Dermis blood vessel endothelial cell (primary cell): Measurements from ENCODE around the gene CHMP5. TPM values are rescaled to one million over a fixed set of nuclear protein-coding genes. Genes with fewer than 3 reads are reported as not detected.
A peak's percentile ranks its signal among the peaks of the same experiment; 100 is the strongest.

Source experiments
- DNase-seq: peaks from one replicate; pipeline ENCODE4 v3.0.0; 2010
- total RNA-seq: library from RNA; depleted of rRNA; stranded (reverse); fragments of >200 nt; gene quantifications from 2 replicates; pipeline ENCODE4 v1.2.3, GENCODE V29; 2014

CHMP5 gene
- total RNA-seq, 1 donor from 2014 or later, result 116 TPM

DNA sequence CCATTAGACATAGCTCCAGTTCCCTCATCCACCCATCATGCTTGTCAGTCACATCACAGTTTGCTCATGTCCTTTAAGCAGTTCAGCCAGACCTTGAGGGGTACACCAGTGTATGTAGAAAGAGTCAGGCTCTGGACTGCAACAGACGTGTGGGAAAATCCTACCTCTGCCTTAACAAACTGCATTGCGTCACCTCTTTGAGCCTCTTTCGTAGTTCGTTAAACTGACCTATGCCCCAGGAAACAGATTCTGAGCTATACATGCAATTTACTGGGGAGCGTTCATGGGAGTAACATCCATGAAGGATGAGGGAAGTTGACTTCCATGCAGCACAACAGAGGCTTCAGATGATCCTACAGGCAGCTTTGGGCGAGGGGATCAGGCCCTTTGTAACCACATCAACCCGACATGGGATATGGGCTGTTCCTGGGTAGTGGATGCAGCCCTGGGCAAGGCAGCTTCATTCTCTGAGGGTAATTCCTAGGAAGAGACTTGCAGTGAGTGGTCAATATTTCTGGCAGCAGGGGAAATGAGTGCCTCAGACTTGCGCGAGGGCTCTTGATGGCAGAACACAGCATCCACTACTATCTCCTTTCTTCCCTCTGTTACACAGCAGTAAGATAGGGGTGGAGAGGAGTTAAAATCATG, 20.6 kb upstream of the CHMP5 start:
- no peak for DNase-seq

DNA sequence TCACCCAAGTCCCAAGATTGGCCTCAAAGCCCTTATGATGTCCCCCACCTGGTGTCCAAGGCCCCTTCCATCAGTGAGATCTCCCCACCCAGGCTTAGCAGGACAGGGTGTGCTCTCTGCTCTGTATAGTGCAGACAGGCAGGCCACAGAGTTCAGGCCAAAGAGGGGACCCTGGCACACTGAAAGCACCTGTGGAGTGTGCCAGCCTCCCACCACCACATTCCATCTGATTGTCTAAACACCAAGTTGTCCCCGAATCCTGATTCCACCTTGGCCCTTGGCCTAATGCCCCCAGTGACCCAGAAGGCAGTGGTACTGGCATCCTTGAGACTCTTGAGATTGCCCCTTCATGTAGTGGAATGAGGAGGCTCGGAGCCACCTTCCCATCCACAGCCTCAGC, 19.5 kb upstream of the CHMP5 start:
- DNase-seq, result no peak

DNA sequence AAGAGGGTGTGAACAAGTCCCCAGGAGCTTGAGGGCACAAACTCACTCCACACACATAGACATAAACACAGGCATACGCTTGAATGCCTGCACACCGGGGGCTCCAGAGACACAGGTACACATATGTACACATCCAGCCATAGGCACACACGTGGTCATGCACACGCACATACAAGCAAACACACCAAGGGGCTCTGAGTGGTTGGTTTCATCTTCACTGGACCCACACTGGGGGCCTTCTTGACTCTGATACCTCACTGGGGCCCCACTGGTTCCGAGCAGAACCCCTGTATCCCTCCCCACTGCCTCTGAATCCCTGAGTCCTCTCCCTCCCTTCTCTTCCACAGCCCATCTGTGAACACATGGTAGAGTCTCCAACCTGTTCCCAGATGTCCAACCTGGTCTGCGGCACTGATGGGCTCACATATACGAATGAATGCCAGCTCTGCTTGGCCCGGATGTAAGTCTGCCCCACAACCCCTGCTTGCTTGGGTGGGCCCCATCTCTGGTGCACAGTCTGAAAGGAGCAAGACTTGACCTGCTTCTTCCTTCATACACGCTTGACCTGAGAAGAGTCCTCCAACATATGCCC, 18.5 kb upstream of the CHMP5 start:
- no peak for DNase-seq

DNA sequence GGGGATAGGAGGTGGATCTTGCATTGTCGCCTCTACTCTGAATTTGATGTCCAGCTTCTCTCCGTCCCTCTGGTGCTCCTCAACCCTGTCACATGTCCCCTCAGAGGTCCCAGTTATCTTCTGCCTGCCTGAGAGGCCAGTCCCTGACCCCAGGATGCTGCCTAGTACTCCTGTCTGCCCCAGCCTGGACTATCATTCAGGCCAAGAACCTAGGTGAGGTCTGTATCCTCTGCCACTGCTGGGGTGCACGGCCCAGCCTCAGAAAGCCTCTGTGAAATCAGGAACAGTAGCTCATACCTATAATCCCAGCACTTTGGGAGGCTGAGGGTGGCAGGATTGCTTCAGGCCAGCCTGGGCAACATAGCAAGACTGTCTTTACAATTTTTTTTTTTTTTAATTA, 16.2 kb upstream of the CHMP5 start:
- DNase-seq, result no peak

DNA sequence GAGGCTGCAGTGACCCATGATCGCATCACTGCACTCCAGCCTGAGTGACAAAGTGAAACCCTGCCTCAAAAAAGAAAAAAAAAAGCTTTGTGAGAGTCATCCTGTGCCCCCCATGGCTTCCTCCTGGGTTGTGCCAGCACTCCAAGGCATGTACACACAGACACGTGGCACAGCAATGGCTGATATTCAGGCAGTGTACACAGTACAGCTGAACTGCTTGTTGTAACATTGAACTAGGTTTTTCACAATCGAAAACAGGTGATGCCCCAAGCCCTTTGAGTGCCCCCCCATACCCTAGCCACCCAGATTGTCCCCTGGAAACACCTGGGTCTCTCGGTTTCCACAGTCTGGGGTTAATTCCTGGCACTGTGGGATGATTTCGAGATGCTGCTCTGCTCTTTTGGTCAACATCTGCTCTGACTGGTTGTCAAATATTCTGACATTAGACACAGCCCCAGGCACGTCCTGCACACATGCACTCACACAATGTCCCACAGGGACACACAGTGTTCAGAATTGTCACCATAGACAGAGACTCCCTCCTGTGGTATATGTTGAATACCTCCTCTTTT, 15.7 kb upstream of the CHMP5 start:
- DNase-seq, result no peak

DNA sequence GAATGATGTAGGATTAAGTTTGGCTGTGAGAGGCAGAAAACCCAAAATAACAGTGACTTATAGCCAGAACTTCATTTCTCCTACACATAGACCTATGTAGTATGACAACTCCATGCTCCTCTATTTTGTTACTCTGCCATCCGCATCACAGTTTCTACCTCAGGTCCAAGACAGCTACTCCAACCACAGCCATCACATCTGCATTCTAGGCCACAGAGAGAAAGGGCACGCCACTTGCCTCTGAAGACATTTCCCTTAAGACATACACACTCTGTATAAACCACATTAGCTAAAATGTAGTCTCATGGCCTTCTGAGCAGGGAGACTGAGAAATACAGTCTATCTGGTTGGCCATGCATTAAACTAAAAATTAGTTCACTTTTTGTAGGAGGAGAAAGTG, 14.9 kb upstream of the CHMP5 start:
- DNase-seq, result no peak

DNA sequence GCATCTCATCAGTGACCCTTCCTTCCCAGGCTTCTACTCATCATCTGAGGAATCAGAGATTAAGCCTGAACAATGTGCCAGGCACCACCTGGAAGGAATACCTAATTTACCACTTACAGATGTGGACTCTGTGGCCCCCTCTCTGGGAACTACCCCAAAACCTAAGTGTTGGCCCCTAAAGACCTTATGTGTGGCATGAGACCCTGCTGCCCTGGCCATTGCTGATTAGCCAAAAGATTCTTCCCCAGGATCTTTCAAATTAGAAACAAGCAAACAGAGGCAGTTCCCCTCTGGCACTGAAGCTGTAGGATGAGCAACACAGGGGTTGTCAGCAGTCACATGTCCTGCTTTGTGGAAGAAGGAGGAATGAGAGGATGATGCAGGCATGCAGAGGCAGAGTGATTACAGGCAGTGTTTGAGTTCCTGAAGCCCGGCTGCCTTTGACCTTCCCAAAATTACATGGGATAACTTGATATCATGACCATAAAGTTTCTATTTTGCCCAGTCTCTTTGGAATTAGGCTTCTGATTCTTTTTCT, 14.3 kb upstream of the CHMP5 start:
- no peak for DNase-seq

DNA sequence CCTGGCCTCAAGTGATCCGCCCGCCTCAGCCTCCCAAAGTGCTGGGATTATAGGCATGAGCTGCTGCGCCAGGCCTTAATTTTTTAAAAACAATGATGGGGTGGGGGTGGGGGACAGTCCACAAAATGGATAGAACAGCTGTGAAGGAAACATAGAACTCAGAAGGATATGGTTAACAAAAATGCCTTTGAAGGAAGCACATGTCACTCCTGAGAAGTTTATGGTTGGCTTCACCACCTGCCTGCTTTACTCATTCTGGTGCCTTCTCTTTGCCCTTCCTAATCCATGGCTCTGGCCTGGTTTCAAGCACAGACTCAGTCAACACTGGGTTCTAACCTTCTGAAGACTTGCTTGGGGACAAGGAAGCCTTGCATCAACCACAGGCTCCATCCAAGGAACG, 10.6 kb upstream of the CHMP5 start:
- DNase-seq, result no peak

DNA sequence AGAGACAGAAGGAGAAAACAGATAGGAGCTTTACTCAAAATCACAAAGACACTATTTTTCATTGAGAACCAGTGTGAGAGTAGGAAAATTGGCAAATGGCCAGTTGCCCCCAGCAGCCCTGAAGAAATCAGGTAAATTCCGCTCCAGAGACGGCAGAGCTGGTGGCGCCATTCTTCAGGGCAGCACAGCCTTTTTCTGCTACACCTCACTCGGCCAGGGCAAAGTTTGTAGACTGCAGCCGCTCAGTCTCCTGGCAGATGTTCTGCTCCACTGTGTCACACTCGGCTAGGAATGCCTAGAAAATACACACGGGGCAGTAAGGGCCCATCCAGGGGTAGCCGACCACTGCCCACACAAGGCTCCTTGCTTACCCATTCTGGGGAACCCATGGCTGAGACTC, 9.8 kb upstream of the CHMP5 start:
- no peak for DNase-seq

DNA sequence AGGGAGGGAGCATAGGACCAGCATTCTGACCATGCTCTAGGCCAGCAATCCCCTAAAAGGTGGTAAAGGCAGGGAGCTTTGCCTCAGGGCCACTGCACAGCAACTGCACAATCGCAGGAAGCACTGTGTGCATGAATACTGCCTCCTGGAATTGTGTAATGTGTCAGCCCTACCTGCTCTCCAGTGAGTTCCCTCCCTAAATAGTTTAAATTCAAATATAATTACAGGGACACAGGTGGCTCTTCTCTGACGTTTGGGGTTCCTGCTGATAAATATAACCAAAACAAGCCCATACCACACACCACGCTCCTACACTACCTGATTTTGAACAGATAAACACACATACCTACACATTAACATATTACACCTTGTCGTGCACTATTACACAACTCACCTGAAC, 9.4 kb upstream of the CHMP5 start:
- no peak for DNase-seq

DNA sequence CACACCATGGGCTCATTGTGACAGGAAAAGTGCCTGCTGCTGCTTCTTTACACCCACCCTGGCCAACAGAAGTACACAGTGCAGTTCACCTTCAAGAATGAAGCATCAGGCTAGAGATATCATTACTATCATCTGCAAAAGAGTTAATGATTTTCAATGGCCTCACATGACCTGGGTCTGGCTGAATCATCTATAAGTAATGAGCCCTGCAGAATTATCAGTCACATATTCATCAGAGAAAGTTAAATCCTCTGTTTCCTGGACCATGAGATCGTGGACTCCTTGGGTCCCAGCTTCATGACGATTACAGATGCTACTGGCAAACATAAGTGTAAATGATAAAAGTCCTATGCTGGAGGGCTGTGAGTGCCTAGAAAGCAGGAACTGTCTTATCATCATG, 8.6 kb upstream of the CHMP5 start:
- DNase-seq, result no peak

DNA sequence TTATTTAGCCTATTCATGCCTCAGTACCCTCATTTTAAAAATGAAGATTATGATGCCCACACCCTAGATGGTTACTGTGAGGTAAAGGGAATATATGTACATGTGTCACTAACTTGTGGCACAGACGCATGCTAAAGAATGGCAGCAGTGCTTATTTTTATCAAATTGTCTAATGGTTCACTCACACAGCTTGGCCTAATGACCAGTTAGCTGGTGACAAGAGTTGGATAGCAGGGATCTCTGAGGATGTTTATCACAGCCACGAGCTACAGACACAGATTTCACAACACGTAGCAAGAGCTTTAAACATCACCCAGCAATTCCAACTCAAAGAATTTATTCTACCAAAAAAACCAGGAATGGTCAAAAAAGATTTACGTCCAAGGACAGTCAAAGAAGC, 7.6 kb upstream of the CHMP5 start:
- DNase-seq, result no peak

DNA sequence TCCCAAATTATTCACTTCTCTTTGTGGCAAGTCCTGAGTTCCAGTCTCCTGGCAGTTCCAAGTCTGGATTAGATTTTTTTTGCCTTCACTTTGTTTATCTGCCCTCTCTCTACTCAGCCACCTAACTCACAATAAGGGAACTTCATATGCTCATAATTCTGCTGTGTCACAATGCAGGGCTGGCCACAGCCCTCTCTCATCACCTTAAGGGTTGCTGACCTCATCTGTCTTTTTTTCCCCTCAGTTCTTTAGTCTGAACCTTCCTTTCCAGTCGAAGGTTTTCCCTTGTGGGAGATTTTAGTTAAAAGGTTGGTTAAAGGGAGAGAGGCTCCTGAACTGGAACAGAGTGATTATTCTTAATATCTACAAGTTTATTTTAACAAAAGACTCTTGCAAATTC, 4.5 kb upstream of the CHMP5 start:
- DNase-seq, result no peak

DNA sequence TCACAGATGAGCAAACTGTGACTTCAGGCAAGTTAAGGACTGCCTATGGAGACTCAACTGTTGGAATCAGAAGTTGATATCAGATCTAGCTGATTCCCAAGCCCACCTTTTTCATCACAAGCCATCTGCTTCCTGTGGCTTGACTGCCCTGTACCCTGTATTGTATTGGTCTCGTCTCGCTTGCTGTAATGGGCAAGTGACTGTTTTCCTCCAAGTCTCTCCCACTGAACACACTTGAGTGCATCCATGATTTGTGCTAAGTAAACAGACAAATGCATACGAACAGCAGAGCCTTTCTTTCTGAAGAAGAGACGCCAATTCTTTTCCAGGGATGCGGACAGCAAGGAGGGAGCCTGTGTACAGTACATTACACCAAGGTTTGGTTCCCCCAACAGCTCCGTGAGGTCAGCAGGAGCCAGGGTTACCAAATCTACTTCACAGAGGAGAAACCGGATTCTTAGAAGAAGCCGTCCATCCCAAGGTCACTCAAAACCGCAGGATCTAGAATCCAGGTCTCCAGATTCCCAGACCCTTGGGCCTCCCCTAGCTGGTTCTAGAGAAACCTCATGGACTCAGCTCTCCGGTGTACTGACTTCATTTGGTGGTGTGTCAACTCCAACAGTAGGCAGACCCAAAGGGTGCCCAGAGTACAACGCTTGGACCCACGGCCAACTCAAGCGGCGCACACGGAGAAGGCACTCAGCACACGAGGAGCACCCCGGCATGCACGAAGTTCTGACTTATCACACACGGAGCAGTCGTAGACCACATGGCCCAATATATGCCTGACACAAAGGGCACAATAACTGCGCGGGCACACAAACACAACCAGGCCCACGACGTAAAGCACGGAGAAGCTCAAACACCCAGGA, 1.5 kb upstream of the CHMP5 start:
- peak; percentile 74 for DNase-seq

DNA sequence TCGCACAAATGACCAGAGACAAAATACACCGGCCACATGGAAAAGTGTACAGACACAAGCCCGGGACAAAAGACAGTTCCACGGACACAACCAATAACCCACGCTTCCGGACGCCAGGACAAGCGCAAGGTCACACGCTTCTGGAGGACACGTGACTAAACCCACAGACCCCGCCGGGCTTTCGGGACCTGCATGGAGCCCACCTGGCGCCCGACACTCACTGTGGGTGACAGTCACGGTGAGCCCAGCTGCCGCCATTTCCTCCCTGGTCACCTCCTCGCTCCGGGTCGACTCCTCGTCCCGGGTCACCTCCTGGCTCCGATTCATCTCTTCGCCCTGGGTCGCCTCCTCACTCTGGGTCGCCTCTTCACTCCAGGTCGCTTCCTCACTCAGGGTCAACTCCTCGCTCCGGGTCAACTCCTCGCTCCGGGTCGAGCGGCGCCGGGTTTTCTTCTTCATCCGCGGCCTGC, 811 bp upstream of the CHMP5 start:
- DNase-seq, result no peak

DNA sequence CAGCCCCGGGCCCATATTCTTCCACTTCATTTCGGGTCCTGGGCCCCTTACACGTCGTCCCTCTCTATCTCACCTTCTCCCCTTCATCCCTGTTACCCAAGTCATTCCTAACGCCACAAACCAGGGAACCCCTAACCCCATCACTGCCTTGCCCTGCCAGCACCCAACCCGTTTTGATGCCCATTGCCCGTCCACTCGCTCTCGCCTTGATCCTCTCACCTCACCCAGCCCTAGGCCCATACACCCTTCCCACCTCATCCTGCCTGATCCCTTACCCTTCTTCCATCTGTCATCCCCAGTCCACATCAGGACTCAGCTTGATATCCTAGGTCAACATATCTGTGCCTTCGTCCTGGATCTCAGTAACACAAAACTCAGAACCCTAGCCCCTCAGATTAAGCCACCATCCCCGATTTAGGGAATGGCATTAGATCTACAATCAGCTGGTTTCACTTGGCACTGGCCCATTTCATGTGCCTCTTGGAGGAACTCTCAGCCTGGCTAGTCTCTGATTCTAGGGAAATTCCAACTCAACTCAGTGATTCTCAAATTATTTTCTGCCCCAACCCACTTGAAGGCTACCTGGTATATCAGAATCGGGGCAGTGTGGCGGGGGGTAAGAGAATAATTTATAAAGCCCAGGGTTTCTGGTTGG, 489 bp downstream of the CHMP5 start:
- peak; percentile 17 for DNase-seq

DNA sequence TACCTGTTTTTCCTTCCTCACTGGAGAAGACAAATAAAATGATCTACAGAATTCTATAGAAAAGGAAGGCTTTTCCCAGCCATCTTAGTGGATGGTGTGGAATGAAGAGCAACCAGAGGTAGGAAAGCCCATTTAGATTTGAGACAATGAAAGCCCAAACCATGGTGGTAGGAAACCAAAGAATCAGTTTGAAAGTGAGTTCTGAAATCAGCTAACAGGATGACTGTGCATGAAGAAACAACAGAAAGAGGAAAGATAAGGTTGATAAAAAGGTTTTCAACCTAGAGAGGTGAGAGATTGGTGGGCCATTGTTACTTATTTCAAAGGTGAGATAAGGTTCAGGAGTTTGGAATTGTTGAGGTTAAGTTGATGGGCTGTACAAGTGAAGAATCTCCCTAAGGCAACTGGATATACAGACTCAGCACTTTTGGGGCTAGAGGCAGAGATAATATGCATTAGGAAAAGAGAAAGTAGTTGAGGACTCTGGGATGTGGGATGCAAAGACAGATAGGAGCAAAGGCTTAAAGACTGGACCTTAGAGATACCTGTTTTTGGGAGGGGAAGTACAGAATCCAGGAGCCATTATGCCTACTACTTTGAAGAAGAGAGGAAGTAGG, 2.4 kb downstream of the CHMP5 start:
- DNase-seq, result no peak

DNA sequence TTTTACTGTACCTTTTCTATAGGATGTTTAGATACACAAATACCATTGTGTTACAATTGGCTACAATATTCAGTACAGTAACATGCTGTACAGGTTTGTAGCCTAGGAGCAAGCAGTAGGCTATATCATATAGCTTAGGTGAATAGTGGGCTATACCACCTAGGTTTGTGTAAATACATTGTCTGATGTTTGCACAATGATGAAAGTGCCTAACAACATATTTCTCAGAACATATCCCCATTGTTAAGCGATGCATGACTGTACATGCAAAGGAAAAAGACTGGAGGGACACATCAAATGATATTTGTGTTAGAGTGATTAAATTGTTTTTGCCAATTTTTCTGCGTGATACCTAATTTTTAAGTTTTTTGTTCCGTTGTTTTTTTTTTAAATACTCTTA, 5.3 kb downstream of the CHMP5 start:
- no peak for DNase-seq

DNA sequence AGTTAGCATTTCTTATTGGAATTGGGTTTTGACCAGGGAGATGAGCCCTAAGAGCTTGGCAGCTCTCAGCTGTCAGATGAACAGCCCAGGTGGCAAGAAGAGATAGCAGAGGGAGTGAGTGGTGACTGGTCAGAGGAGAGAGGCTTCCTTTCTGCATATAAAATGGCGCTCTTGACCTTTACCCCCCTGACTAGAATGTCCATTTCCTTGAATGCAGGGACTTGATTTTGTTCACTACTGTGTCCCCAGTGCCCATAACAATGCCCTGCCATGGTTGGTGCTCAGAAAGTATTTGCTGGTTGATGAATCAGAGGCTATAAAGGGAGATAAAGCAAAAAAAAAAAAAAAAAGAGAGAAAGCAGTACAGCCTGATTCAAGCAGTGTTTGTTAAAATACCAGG, 7.2 kb downstream of the CHMP5 start:
- no peak for DNase-seq

DNA sequence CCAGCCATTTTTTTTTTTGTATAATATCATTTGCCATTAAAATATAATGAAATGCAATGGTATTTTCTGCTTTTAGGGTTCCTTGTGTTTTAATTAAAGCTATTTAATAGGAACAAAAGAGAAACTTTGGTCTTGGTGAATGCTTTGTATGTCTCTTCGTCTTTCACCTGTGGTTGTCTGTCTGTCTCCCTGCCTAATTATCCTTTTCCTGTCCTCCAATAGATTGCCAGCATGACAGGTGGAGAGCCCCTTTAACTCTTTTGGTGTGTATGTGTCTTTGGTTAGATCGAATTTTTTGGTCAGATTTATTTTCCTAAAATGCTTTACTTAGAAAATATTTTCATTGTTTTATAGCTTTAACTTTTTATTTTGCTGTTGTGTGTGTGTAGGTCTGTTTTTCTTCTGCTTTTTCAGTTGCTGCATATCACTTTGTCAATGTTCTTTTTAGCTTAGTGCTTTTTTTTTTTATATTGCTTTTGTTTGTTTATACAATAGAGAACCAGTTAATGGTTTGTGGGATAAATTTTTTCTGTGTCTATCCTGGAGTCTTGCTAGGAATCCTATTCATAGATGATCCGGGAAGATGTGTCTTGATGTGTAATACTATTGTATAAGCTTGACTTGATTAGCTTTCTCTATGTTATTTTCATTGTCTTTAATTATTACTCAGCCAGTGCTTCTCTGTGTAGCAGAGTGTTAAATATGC, 8.6 kb downstream of the CHMP5 start:
- DNase-seq, result no peak

DNA sequence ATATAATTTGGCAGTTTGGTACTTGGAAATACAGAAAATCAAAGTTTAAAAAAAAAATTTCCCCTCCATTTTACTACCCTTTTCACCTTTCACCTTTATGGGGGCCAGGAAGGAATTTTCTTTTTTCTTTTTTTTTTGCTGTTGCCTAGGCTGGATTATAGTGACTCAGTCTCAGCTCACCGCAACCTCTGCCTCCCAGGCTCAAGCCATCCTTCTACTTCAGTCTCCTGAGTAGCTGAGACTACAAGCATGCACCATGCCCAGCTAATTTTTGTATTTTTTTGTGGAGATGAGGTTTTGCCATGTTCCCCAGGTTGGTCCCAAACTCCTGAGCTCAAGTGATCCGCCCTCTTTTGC, 9.1 kb downstream of the CHMP5 start:
- DNase-seq, result no peak

DNA sequence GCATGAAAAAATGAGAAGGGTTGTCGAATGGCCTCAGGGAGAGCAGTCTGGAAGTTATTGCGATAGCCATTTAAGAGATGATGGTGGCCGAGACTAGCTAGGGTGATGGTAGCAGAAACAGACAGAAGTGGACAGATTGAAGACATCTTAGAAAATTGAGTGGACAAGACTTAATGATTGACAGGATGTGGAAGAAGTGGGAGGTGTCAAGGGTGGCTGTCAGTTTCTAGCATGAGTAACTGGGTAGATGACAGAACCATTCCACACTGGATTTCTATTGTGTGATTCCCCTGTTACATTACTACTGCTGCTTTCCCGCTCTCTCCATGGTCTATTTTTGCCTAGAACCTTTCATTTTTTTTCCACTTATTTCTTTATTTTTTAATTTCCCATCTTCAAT, 12.6 kb downstream of the CHMP5 start:
- DNase-seq, result no peak
